Measurements from ENCODE around the gene RASD1. TPM values are rescaled to one million over a fixed set of nuclear protein-coding genes. Genes with fewer than 3 reads are reported as not detected.

RASD1 gene
- total RNA-seq, 4 donors from 2014 or later: 166 to 250 (median 231) TPM

DNA sequence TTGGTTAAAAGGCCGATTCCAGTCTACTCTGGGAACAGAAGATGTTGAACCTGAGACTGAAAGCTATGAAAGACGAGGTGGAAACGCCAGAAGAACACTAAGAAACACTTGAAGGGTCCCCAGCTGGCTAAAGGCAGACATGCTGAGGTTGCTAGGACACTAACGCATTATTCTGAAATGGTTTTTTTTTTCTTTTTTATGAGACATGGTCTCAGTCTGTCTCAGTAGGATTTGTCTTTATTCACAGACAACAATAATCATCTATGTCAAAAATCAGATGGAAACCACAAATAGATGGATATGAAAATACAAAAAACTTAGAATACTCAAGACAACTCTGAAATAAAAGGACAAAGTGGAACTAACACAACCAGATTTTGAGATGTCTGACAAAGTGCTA is 35.0 kb upstream of the RASD1 start:
- H3K36me3 ChIP-seq: no peaks in the 10 kb centered on the region
- peaks cover 0 to 11% (median 0%) of the 10 kb centered on the region in 4 donors for H3K4me1 ChIP-seq
- TF ChIP-seq, protein P1, sequence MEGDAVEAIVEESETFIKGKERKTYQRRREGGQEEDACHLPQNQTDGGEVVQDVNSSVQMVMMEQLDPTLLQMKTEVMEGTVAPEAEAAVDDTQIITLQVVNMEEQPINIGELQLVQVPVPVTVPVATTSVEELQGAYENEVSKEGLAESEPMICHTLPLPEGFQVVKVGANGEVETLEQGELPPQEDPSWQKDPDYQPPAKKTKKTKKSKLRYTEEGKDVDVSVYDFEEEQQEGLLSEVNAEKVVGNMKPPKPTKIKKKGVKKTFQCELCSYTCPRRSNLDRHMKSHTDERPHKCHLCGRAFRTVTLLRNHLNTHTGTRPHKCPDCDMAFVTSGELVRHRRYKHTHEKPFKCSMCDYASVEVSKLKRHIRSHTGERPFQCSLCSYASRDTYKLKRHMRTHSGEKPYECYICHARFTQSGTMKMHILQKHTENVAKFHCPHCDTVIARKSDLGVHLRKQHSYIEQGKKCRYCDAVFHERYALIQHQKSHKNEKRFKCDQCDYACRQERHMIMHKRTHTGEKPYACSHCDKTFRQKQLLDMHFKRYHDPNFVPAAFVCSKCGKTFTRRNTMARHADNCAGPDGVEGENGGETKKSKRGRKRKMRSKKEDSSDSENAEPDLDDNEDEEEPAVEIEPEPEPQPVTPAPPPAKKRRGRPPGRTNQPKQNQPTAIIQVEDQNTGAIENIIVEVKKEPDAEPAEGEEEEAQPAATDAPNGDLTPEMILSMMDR (IDR thresholded peaks at IDR 0.05): no peak
- TF ChIP-seq POLR2A (IDR thresholded peaks at IDR 0.05): no peak
- no peak for TF ChIP-seq EP300 (IDR thresholded peaks at IDR 0.05)
- H3K9me3 ChIP-seq: peaks cover 0 to 7% (median 0%) of the 10 kb centered on the region in 4 donors
- WGBS, 2 donors: 54 to 64% methylated on average over 4 of the region's 4 CpGs
- no peak overlapping the region for H3K27ac ChIP-seq
- H3K27me3 ChIP-seq: no peaks in the 10 kb centered on the region
- DNase-seq (ENCODE audit: low spot score in 2 of 2): no peak
- H3K4me3 ChIP-seq: no peak overlapping the region

DNA sequence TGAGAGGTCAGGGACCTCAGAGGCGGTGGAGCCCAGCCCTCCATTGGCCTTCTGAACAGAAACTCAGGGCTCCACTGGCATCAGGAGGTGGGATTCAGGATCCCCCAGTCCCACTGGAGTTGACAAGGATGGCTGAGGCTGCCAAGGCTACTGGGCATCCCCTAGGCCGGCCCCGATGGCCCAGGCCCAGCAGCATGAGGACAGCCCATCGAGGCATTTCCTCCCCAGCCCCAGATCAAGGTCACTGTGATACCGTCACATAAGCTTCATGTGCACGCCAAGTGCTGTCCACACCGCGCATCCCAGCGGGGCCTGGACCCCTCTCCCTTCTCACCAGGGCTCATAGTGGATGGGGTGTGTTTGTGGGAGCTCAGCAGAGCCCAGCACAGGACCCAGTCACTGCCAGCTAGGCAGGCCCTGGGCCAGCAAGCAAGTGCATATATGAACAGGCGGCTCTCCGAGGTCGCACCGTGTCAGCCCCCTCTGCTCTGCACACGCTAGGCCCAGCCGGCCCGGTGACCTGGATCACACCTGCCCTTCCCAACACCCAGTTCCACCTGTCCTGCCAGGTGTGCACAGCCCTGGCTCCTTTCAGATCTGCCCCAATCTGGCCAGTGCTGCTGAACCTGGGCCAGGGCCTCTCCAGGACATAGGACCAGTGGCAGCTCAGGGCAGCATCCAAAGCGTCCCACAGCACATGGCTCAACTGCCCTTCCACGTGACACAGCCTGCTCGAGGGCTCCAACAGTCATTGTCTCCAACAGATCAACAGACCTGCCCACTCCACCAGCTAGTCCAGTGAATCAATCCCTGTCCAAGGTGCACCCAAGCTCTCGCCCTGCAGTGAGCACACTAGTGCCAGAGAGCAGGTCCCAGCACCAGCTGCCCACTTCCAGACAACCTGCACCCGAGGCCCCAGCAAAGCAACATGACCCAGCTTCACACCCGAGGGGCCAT is 32.8 kb upstream of the RASD1 start:
- Histone ChIP-seq H3K36me3 (no peaks in the 10 kb centered on the region), H3K4me3 (no peak overlapping the region), H3K27me3 (no peaks in the 10 kb centered on the region), H3K27ac (no peak overlapping the region), H3K4me1 (peaks cover 0 to 7% (median 0%) of the 10 kb centered on the region in 4 donors), H3K9me3 (peaks cover 0 to 7% (median 0%) of the 10 kb centered on the region in 4 donors)
- DNase-seq (ENCODE audit: low spot score in 2 of 2): no peak
- TF ChIP-seq, protein P1 (IDR thresholded peaks at IDR 0.05): no peak
- TF ChIP-seq POLR2A (IDR thresholded peaks at IDR 0.05) (no peak), EP300 (IDR thresholded peaks at IDR 0.05) (no peak)
- WGBS, 2 donors: 85 to 93% methylated on average over 15 to 21 of the region's 22 CpGs

DNA sequence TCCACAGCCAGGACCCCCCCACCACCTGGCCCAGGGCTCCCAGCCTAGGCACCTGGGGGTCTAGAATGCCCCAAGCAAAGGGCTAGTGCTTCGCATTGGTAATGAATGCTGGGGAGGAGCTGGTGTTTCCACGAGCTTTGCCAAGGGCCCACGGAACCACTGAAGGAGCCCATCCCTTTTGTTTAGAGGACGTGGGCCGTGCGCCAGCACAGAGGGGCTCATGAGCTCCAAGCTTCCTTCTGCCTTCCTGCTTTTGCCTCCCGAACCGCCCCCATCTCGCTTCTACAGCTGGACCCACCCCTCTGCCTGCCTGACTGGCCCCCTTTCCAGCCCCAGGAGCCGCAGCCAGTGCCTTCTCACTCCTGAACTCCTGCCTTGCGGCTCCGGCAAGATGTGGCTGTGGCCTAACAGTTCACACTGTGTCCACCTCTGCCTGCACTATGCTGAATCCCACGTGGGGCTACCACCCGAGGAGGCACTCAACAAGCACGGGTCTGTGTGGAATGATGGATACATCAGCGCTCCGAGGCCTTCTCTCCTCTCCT is 31.8 kb upstream of the RASD1 start:
- 78 to 86% methylated on average over 14 to 17 of the region's 17 CpGs for WGBS, 2 donors
- Histone ChIP-seq H3K27ac (no peak overlapping the region), H3K4me3 (no peak overlapping the region), H3K36me3 (no peaks in the 10 kb centered on the region), H3K27me3 (no peaks in the 10 kb centered on the region), H3K9me3 (peaks cover 0 to 7% (median 0%) of the 10 kb centered on the region in 4 donors), H3K4me1 (peaks cover 0 to 7% (median 0%) of the 10 kb centered on the region in 4 donors)
- TF ChIP-seq, protein P1 (IDR thresholded peaks at IDR 0.05): no peak
- TF ChIP-seq POLR2A (IDR thresholded peaks at IDR 0.05): no peak
- TF ChIP-seq EP300 (IDR thresholded peaks at IDR 0.05): no peak
- no peak for DNase-seq (ENCODE audit: low spot score in 2 of 2)

DNA sequence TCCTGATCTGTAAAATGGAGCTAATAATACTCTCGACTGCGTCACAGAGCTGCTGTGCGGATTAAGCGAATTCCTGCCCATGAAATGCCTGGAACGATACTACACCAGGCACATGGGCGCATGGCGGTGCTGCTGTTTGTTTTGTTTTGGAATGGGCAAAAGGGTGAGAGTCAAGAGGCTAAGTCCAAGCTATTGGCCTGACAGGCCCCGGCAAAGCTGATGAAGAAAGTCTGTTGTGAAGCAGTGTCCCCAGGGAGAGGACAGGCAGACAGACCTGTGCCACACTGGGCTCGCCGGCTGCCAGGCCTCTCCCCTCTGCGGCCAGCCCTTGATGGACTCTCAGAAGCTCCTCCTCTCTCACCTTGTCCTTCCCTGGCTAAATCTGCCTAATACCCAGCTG is 31.3 kb upstream of the RASD1 start:
- Histone ChIP-seq H3K9me3 (peaks cover 0 to 5% (median 0%) of the 10 kb centered on the region in 4 donors), H3K27ac (no peak overlapping the region), H3K36me3 (no peaks in the 10 kb centered on the region), H3K4me1 (peaks cover 0 to 7% (median 0%) of the 10 kb centered on the region in 4 donors), H3K4me3 (no peak overlapping the region), H3K27me3 (no peaks in the 10 kb centered on the region)
- no peak for DNase-seq (ENCODE audit: low spot score in 2 of 2)
- WGBS, 2 donors: 91 to 96% methylated on average over 9 to 11 of the region's 11 CpGs
- no peak for TF ChIP-seq POLR2A (IDR thresholded peaks at IDR 0.05)
- TF ChIP-seq, protein P1 (IDR thresholded peaks at IDR 0.05): no peak
- TF ChIP-seq EP300 (IDR thresholded peaks at IDR 0.05): no peak

DNA sequence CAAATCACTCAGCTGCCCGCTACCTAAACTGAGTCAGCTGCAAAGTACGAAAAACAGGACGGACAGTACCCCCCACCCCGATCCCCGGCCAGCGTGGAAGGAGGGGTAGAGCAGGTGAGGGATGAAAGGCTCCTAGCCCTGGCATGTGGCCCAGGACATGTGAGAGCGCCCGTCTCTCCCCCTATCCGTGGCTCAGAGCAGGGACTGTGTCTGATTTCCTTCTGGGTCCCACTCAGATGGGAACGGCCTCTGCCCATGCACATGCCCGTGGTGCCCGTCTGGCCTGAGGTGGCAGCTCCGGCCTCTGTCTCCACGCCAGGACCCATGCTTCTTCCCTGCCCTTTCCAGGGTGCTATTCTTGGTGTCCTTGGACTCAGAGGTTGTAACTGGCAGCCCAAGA is 30.2 kb upstream of the RASD1 start:
- H3K4me3 ChIP-seq: no peak overlapping the region
- peak overlapping the region in 2 of 4 donors; percentile 17 to 30 for H3K27ac ChIP-seq
- no peaks in the 10 kb centered on the region for H3K9me3 ChIP-seq
- DNase-seq (ENCODE audit: low spot score in 2 of 2): no peak
- H3K36me3 ChIP-seq: peaks cover 0 to 7% (median 0%) of the 10 kb centered on the region in 3 donors
- peaks cover 0 to 7% (median 0%) of the 10 kb centered on the region in 4 donors for H3K4me1 ChIP-seq
- TF ChIP-seq, protein P1 (IDR thresholded peaks at IDR 0.05): no peak
- TF ChIP-seq EP300 (IDR thresholded peaks at IDR 0.05) (no peak), POLR2A (IDR thresholded peaks at IDR 0.05) (no peak)
- 64 to 74% methylated on average over 14 of the region's 14 CpGs for WGBS, 2 donors
- H3K27me3 ChIP-seq: no peaks in the 10 kb centered on the region
